ACC112 (cell line): ENCODE measurements around the gene FOXD2.
A peak's percentile ranks its signal among the peaks of the same experiment; 100 is the strongest.

Experiments used
- H2AFZ ChIP-seq: fragments of 200-600 bp; sonication (generic); one replicate; pipeline ENCODE4 v1.6.0; 2017; ENCODE audit warnings: antibody characterized with exemption, low read length; ENCODE audit not compliant: unreplicated experiment
- H3K27ac ChIP-seq: fragments of 200-600 bp; sonication (generic); 2 replicates; pipeline ENCODE4 v1.5.1; 2014; ENCODE audit warnings: low read depth, mild to moderate bottlenecking, antibody characterized with exemption, low read length, moderate library complexity
- H3K27me3 ChIP-seq: fragments of 200-600 bp; sonication (generic); 2 replicates; pipeline ENCODE4 v1.6.1; 2014; ENCODE audit warnings: mild to moderate bottlenecking, antibody characterized with exemption, low read length, moderate library complexity, mixed read lengths; ENCODE audit not compliant: insufficient read depth
- H3K36me3 ChIP-seq: fragments of 200-600 bp; sonication (generic); 2 replicates; pipeline ENCODE4 v1.6.1; 2016; ENCODE audit warnings: mild to moderate bottlenecking, antibody characterized with exemption, low read length, moderate library complexity, mixed read lengths; ENCODE audit not compliant: insufficient read depth
- H3K4me1 ChIP-seq: fragments of 200-600 bp; sonication (generic); one replicate; pipeline ENCODE4 v1.6.1; 2016; ENCODE audit warnings: low read length, mixed read lengths; ENCODE audit not compliant: insufficient read depth, unreplicated experiment, control insufficient read depth
- H3K4me3 ChIP-seq: fragments of 200-600 bp; sonication (generic); 2 replicates; pipeline ENCODE4 v1.5.1; 2014; ENCODE audit warnings: mild to moderate bottlenecking, low read depth, low read length
- H3K79me2 ChIP-seq: fragments of 200-600 bp; sonication (generic); one replicate; pipeline ENCODE4 v1.6.0; 2016; ENCODE audit warnings: low read length; ENCODE audit not compliant: control insufficient read depth, unreplicated experiment, insufficient read depth

FOXD2 gene

GRCh38 chr1:47440599-47441081 lies 2.8 kb downstream of the FOXD2 start:
- no peak overlapping the region for H3K27ac ChIP-seq
- peaks cover 76% of the 10 kb centered on the region for H3K27me3 ChIP-seq
- no peaks in the 10 kb centered on the region for H3K4me1 ChIP-seq
- no peaks in the 10 kb centered on the region for H3K79me2 ChIP-seq
- H3K4me3 ChIP-seq: no peak overlapping the region
- no peak overlapping the region for H2AFZ ChIP-seq
- H3K36me3 ChIP-seq: no peaks in the 10 kb centered on the region

- Histone ChIP-seq H3K36me3 (no peaks in the 10 kb centered on the region), H3K27me3 (peaks cover 85% of the 10 kb centered on the region), H3K4me1 (no peaks in the 10 kb centered on the region), H3K79me2 (no peaks in the 10 kb centered on the region), H2AFZ (no peak overlapping the region), H3K4me3 (no peak overlapping the region), H3K27ac (no peak overlapping the region)
Observed at GRCh38 chr1:47441450-47442106, 3.7 kb downstream of the FOXD2 start.

GRCh38 chr1:47442202-47442601 lies 4.4 kb downstream of the FOXD2 start:
- no peaks in the 10 kb centered on the region for H3K4me1 ChIP-seq
- no peaks in the 10 kb centered on the region for H3K36me3 ChIP-seq
- H3K27me3 ChIP-seq: peaks cover 91% of the 10 kb centered on the region
- no peak overlapping the region for H3K4me3 ChIP-seq
- H2AFZ ChIP-seq: no peak overlapping the region
- no peaks in the 10 kb centered on the region for H3K79me2 ChIP-seq
- no peak overlapping the region for H3K27ac ChIP-seq

GRCh38 chr1:47442842-47443529 lies 5.1 kb downstream of the FOXD2 start:
- Histone ChIP-seq H2AFZ (no peak overlapping the region), H3K27me3 (peaks cover 98% of the 10 kb centered on the region), H3K4me1 (no peaks in the 10 kb centered on the region), H3K27ac (no peak overlapping the region), H3K79me2 (no peaks in the 10 kb centered on the region), H3K4me3 (no peak overlapping the region), H3K36me3 (no peaks in the 10 kb centered on the region)

- Histone ChIP-seq H2AFZ (no peak overlapping the region), H3K4me1 (no peaks in the 10 kb centered on the region), H3K4me3 (no peak overlapping the region), H3K27me3 (peaks cover 100% of the 10 kb centered on the region), H3K27ac (no peak overlapping the region), H3K36me3 (no peaks in the 10 kb centered on the region), H3K79me2 (no peaks in the 10 kb centered on the region)
Observed at GRCh38 chr1:47443530-47444296, 5.9 kb downstream of the FOXD2 start.

- 0 out of 2 replicates have a peak overlapping the region, but pooled peaks have one; percentile 44 for H3K4me3 ChIP-seq
- H3K27ac ChIP-seq: no peak overlapping the region
- peaks cover 100% of the 10 kb centered on the region for H3K27me3 ChIP-seq
Observed at GRCh38 chr1:47444297-47444561, 6.4 kb downstream of the FOXD2 start.

GRCh38 chr1:47444562-47445465 lies 7.0 kb downstream of the FOXD2 start:
- peaks cover 100% of the 10 kb centered on the region for H3K27me3 ChIP-seq
- H3K4me3 ChIP-seq: peak overlapping the region; percentile 44; the same call in 1 of the 2 replicates
- no peak overlapping the region for H2AFZ ChIP-seq
- no peaks in the 10 kb centered on the region for H3K36me3 ChIP-seq
- H3K27ac ChIP-seq: no peak overlapping the region
- no peaks in the 10 kb centered on the region for H3K79me2 ChIP-seq
- H3K4me1 ChIP-seq: no peaks in the 10 kb centered on the region

More at GRCh38 chr1:47444297-47444561, 6.4 kb downstream of the FOXD2 start:
- no peaks in the 10 kb centered on the region for H3K36me3 ChIP-seq
- no peak overlapping the region for H2AFZ ChIP-seq
- no peaks in the 10 kb centered on the region for H3K4me1 ChIP-seq
- H3K79me2 ChIP-seq: no peaks in the 10 kb centered on the region

- H3K27ac ChIP-seq: no peak overlapping the region
- no peaks in the 10 kb centered on the region for H3K79me2 ChIP-seq
- H3K27me3 ChIP-seq: peaks cover 100% of the 10 kb centered on the region
- H3K36me3 ChIP-seq: no peaks in the 10 kb centered on the region
- no peaks in the 10 kb centered on the region for H3K4me1 ChIP-seq
- no peak overlapping the region for H2AFZ ChIP-seq
- H3K4me3 ChIP-seq: no peak overlapping the region
Observed at GRCh38 chr1:47445823-47446550, 8.1 kb downstream of the FOXD2 start.

- Histone ChIP-seq H3K27me3 (peaks cover 91% of the 10 kb centered on the region), H3K4me1 (no peaks in the 10 kb centered on the region), H3K36me3 (no peaks in the 10 kb centered on the region), H2AFZ (no peak overlapping the region), H3K4me3 (no peak overlapping the region), H3K27ac (no peak overlapping the region), H3K79me2 (no peaks in the 10 kb centered on the region)
Observed at GRCh38 chr1:47448462-47449222, 10.8 kb downstream of the FOXD2 start.
